Breast epithelium (tissue), 4 donors: ENCODE data around the gene AQP10. TPM values are rescaled to one million over a fixed set of nuclear protein-coding genes. Genes with fewer than 3 reads are reported as not detected.

Source experiments
- DNase-seq, 2 donors: peaks; one replicate each; pipeline ENCODE4 v3.0.0-alpha.2; 2019; ENCODE audit warnings: low spot score in 2 of 2
- H3K27ac ChIP-seq, 2 donors: fragments of 200-600 bp; sonication (generic) in 1 of 2; one replicate each; pipeline ENCODE4 v1.5.1; 2016 to 2019; ENCODE audit warnings: mild to moderate bottlenecking in 1 of 2
- H3K27me3 ChIP-seq, 2 donors: fragments of 200-600 bp; sonication (generic) in 1 of 2; one replicate each; pipeline versions ENCODE4 v1.5.1 to v1.6.0; 2017 to 2019; ENCODE audit warnings: control low read depth in 1 of 2, mild to moderate bottlenecking in 1 of 2
- H3K36me3 ChIP-seq: fragments of 200-600 bp; one replicate; pipeline ENCODE4 v1.5.1; 2019
- H3K4me1 ChIP-seq, 2 donors: fragments of 200-600 bp; sonication (generic); one replicate each; pipeline ENCODE4 v1.5.1; 2016 to 2019; ENCODE audit warnings: control low read depth in 1 of 2
- H3K4me3 ChIP-seq, 3 donors: fragments of 200-600 bp; sonication (generic); 1 replicate in 2 of 3; 2 replicates in 1 of 3; pipeline ENCODE4 v1.5.1; 2016 to 2019; ENCODE audit warnings: mild to moderate bottlenecking in 3 of 3, moderate library complexity in 2 of 3
- H3K9me3 ChIP-seq, 2 donors: fragments of 200-600 bp; sonication (generic) in 1 of 2; one replicate each; pipeline ENCODE4 v1.5.1; 2016 to 2019; ENCODE audit warnings: control low read depth in 1 of 2
- POLR2A ChIP-seq: fragments of 450-650 bp; IDR thresholded peaks from one replicate; pipeline ENCODE4 v1.6.1; 2016; ENCODE audit warnings: antibody characterized with exemption, mild to moderate bottlenecking, moderate library complexity
- POLR2AphosphoS5 ChIP-seq, 3 donors: sonication (generic); formaldehyde crosslinking; IDR thresholded peaks; one replicate each; pipeline ENCODE4 v1.6.1; 2017; ENCODE audit warnings: antibody characterized with exemption in 3 of 3
- intact Hi-C: fragments of 100-400 bp; cut with DNase I; formaldehyde crosslinking; loops from one replicate; pipeline ENCODE4 v1.15.1; 2023; ENCODE audit warnings: low total_unique reads
- total RNA-seq, 3 donors: library from RNA; depleted of rRNA; stranded (reverse); fragments of >200 nt; gene quantifications; one replicate each; pipeline ENCODE4 v1.1.0, GENCODE V29; 2016
- TF ChIP-seq, protein P1 (sequence below), 3 donors: fragments of 450-650 bp; IDR thresholded peaks; one replicate each; pipeline ENCODE4 v1.5.1; 2016 to 2017; ENCODE audit warnings: antibody characterized with exemption in 3 of 3, mild to moderate bottlenecking in 3 of 3, moderate library complexity in 3 of 3

AQP10 gene
- total RNA-seq, 3 donors from 2014 or later = 0.44 TPM; not detected in 2

GRCh38 chr1:154329152-154329521 lies 8.2 kb downstream of the AQP10 start:
- H3K27ac ChIP-seq = peak overlapping the region; percentile 83 to 86
- intact Hi-C loops = no loop called here
- DNase-seq = no peak
- H3K4me3 ChIP-seq = peak overlapping the region; percentile 40 to 71 (median 57)
- peaks cover 0 to 20% of the 10 kb centered on the region in 2 donors for H3K4me1 ChIP-seq
- H3K9me3 ChIP-seq = no peaks in the 10 kb centered on the region
- H3K36me3 ChIP-seq = no peaks in the 10 kb centered on the region
- H3K27me3 ChIP-seq = no peaks in the 10 kb centered on the region
- TF ChIP-seq, protein P1, sequence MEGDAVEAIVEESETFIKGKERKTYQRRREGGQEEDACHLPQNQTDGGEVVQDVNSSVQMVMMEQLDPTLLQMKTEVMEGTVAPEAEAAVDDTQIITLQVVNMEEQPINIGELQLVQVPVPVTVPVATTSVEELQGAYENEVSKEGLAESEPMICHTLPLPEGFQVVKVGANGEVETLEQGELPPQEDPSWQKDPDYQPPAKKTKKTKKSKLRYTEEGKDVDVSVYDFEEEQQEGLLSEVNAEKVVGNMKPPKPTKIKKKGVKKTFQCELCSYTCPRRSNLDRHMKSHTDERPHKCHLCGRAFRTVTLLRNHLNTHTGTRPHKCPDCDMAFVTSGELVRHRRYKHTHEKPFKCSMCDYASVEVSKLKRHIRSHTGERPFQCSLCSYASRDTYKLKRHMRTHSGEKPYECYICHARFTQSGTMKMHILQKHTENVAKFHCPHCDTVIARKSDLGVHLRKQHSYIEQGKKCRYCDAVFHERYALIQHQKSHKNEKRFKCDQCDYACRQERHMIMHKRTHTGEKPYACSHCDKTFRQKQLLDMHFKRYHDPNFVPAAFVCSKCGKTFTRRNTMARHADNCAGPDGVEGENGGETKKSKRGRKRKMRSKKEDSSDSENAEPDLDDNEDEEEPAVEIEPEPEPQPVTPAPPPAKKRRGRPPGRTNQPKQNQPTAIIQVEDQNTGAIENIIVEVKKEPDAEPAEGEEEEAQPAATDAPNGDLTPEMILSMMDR (IDR thresholded peaks at IDR 0.05) = no peak
- TF ChIP-seq POLR2A (no peak), POLR2AphosphoS5 (IDR thresholded peaks at IDR 0.05) (no peak)

DNA sequence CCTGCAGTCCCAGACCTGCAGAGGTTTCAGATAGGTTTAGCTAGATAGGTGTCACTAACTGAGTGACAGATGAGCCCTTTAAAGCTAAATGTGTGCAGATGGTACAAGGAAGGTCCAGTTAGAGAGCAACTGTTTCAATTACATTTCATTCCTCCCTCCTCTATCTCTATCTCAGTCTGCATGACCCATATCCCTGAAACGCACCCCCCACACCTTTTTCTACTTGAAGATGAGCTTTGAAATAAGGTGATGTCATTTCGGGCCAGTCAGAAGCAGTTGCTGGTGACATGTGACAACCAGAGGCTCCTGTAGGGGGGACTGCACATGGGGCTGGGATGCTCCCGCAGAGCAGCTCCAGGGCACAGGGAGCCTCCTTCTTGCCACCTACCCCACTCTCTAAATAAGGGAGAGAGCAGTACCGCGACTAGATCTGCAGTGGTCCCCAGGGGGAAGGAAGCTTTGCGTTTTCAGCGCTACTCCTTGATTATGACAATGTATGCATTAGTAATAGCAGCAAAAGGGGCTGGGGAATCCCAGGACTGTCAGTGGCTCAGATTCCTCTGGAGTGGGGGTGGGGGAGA lies 8.7 kb downstream of the AQP10 start:
- TF ChIP-seq POLR2A = no peak
- TF ChIP-seq, protein P1 (IDR thresholded peaks at IDR 0.05) = no peak
- TF ChIP-seq POLR2AphosphoS5 (IDR thresholded peaks at IDR 0.05) = no peak
- no peak for DNase-seq
- intact Hi-C loops = no loop called here
- Histone ChIP-seq H3K27me3 (no peaks in the 10 kb centered on the region), H3K4me1 (peaks cover 0 to 20% of the 10 kb centered on the region in 2 donors), H3K9me3 (no peaks in the 10 kb centered on the region), H3K4me3 (peak overlapping the region in 2 of 3 donors; percentile 57 to 71), H3K36me3 (no peaks in the 10 kb centered on the region), H3K27ac (peak overlapping the region; percentile 83 to 86)

DNA sequence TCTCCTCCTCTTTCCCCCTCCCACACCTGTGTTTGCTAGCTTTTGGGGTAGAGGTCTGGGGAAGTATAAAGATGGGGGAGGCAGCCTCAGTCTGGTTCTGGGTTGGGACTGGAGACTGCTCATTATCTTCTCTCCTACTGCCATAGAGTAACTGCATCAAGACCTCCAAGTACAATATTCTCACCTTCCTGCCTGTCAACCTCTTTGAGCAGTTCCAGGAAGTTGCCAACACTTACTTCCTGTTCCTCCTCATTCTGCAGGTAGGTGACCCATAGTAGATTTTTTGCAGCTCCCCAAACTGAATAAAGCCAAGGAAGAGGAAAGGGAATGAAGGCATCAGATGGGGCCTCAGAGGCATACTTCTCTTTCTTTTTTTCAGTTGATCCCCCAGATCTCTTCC lies 9.8 kb downstream of the AQP10 start:
- intact Hi-C loops = no loop called here
- H3K27ac ChIP-seq = no peak overlapping the region
- peaks cover 0 to 20% of the 10 kb centered on the region in 2 donors for H3K4me1 ChIP-seq

GRCh38 chr1:154334079-154335024 lies 13.5 kb downstream of the AQP10 start:
- no peaks in the 10 kb centered on the region for H3K36me3 ChIP-seq
- TF ChIP-seq POLR2AphosphoS5 (IDR thresholded peaks at IDR 0.05) (no peak), POLR2A (no peak)
- TF ChIP-seq, protein P1 (IDR thresholded peaks at IDR 0.05) = no peak
- H3K27ac ChIP-seq = peak overlapping the region; percentile 23 to 59
- no peaks in the 10 kb centered on the region for H3K9me3 ChIP-seq
- H3K4me1 ChIP-seq = no peaks in the 10 kb centered on the region
- intact Hi-C loops = no loop called here
- no peak overlapping the region for H3K4me3 ChIP-seq
- H3K27me3 ChIP-seq = no peaks in the 10 kb centered on the region
- DNase-seq = no peak

More for the DNA sequence above, 9.8 kb downstream of the AQP10 start:
- no peaks in the 10 kb centered on the region for H3K36me3 ChIP-seq
- TF ChIP-seq POLR2A = no peak
- no peak for TF ChIP-seq POLR2AphosphoS5 (IDR thresholded peaks at IDR 0.05)
- TF ChIP-seq, protein P1 (IDR thresholded peaks at IDR 0.05) = no peak
- no peak overlapping the region for H3K4me3 ChIP-seq
- no peaks in the 10 kb centered on the region for H3K27me3 ChIP-seq
- no peak for DNase-seq
- H3K9me3 ChIP-seq = no peaks in the 10 kb centered on the region
